NCI-H1417 (cell line): ENCODE data around the gene PHF24.
"Not testable (repeated sequence)": the region's sequence is repeated elsewhere in the genome, so short reads cannot be mapped to it uniquely, and the experiment has no call there.

Experiments
- DNase-seq, 3 experiments: peaks; one replicate each; lab custom pipeline; 2025; lab: John Stamatoyannopoulos, UW

PHF24 gene

DNA sequence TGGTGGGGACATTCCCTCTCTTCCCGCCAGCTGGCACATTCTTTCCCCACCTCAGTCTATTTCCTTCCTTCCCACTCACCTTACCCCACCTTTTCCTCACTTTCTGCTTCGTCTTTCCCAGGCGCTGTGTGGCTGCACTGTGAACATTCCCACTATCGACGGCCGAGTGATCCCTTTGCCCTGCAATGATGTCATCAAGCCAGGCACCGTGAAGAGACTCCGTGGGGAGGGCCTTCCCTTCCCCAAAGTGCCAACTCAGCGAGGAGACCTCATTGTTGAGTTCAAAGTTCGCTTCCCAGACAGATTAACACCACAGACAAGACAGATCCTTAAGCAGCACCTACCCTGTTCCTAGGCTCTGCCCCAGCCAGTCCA is 38.8 kb downstream of the PHF24 start:
- no peak for DNase-seq

GRCh38 chr9:34997379-34997781 is 39.3 kb downstream of the PHF24 start:
- DNase-seq = no peak

- DNase-seq = no peak
Observed at GRCh38 chr9:34998266-34998665, 40.2 kb downstream of the PHF24 start.

DNA sequence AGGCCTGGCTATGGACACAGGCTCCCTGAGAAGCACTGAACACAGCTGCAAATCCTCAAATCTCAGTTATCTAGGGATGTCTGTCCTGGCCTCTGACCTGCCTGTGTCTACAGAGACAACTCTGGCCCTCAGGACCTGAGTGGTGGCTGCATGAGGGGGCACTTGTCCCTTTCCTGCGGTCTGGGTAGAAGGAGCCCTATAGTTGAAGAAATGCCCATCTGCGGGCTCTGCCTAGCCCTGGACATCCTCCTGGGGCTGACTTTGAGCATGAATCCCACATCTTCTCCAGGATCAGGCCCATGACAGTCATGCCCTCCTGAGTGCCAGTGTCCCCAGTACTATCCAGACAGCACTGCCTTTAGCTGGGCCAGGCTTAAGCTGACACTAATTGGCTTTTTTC is 41.5 kb downstream of the PHF24 start:
- DNase-seq = no peak

DNA sequence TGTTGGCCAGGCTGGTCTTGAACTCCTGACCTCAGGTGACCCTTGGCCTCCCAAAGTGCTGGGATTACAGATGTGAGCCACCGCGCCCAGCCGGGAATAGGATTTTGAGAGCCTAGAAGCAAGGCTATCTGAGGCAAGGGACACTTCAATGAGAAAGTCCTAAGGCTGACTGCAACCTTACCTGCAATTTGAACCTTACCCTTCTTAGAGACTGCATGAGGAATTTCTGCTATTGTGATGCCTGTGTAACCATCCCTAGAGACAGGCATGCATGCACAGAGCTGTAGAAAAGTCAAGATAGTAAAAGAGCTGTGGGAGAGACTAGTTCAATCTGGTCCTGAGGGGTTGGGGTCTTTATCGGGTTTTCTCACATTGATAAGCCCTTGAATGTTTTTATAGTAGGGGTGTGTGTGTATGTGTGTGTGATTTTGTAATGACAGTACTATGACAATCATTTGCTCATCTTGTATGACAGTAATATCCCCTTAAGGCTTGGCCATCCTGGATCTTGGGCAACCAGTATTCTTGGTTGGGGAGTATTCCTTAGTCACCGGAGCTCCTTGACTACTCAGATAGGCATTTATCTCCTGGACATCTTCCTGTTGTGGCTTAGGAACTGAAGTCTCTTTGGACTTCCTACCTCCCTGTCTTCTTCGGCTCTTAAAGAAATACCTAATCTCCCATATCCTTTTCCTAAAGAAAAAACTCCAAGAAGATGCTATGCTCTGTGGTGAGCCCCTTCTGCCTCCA is 42.6 kb downstream of the PHF24 start:
- no peak for DNase-seq

DNA sequence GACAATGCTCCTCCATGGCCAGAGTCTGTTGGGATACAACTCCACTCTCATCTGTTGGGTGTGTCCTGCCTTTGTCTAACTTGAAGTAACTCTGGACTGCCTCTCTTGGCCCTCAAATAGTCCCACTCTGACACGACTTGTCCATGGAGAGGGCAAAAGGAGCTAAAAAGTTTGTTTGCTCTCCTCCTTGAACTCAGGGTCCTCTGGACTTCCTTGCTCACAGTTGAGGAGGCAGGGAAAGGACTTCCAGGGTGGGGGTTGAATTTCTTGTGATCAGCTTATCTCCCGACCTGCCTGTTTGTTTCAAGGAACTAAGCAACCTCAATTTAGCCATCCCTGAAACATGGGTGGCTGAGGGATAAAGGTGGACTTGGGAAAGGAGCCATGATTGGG is 43.2 kb downstream of the PHF24 start:
- DNase-seq = no peak

GRCh38 chr9:35001803-35002502 is 43.9 kb downstream of the PHF24 start:
- peak in 1 of 3 experiments; percentile 1 for DNase-seq

DNA sequence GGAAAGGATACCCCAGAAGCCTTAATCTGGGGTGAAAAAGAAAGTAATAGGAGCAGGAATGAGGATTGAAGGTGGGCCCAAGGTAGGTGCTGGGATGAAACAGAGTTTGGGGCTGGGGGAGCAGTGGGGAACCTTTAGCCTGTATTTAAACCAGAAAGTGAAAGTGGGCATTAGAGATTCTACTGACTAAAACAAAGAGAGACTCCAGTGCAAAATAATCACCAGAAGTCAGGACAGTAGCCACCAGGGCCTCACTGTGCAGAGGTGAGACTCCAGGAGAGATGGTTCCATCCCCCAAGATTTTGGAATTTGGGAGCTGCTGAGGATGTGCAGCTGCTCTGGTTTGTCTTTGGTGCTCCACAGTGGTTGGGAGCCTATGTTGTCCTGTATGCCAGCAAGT is 44.5 kb downstream of the PHF24 start:
- DNase-seq = no peak

- DNase-seq = not testable (repeated sequence)
Observed at GRCh38 chr9:35004299-35004698, 46.2 kb downstream of the PHF24 start.

DNA sequence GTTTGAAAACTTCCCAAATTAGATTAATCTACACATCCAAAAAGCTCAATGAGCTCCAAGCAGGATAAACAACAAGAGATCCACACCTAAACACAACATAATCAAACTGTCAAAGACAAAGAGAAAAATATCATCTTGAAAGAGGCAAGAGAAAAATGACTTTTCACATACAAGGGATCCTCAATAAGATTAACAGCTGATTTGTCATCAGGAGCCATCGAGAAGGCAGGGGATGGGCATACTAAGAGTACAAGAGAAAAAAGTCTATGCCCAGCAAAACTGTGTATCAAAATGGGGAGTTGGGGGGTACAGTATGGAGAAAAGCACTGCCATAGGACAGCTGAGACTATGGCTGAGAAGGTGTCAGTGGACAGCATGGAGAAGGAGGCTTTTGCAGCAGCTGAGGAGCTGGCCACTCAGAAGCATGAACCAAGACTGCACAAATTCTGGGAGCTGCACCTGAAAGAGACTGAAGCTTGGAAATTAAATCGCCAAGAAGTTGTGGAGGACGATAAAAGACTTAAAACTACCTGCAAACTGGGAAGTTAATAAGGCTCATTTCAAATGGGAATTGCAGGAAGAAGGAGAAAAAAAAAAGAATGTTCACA is 52.4 kb downstream of the PHF24 start:
- no peak for DNase-seq

DNA sequence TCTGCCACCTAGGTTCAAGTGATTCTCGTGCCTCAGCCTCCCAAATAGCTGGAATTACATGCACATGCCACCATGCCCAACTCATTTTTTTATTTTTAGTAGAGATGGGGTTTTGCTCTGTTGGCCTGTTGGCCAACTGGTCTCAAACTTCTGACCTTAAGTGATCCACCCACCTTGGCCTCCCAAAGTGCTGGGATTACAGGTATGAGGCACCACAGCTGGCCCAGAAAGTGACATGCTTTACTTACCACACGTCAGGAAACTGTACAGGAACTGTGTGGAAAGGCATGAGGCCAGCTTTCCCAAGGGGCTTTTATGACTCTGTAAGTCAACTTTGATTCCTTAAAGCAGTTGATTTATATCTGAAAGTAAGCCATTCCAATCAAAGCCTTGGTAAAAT is 56.4 kb downstream of the PHF24 start:
- DNase-seq = no peak

DNA sequence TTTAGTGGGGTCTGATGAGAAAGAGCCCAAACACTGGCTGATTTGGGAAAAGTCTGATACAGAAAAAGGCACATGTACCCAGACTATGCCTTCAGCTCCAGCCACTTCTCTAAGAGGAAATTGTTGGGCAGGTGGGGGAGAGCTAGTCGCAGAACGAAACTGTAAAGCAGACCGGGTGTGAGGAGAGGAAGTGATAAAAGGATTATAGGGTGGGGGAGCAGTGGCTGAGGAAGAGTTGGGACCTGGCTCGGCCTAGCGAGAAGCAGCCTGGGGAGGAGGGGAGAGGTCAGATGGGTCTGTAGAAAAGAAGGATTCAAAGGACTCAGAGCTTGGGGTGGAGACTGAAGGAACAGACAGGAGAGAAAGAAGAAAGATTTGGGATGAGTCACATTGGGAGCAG is 65.4 kb downstream of the PHF24 start:
- DNase-seq = not testable (repeated sequence)

GRCh38 chr9:35026671-35027070 is 68.6 kb downstream of the PHF24 start:
- DNase-seq = no peak

GRCh38 chr9:35027374-35027773 is 69.3 kb downstream of the PHF24 start:
- DNase-seq = no peak

DNA sequence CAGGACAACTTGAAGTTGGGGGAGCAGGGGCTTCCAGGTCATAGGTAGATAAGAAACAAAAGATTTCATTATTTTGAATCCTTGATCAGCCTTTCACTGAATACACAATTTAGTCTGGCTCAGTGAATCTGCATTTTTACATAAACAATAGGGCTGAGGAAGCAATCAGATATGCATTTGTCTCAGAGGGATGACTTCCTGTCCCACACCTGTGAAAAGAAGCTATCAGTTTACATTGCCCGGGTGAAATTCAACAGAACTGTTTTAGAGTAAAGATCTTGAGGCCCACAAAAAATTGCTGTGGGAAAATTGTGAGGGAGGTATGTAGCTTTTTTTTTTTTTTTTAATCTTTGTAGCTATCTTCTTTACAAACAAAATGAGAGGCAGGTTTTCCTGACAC is 69.8 kb downstream of the PHF24 start:
- DNase-seq = no peak

- no peak for DNase-seq
Observed at GRCh38 chr9:35028341-35028740, 70.3 kb downstream of the PHF24 start.

DNA sequence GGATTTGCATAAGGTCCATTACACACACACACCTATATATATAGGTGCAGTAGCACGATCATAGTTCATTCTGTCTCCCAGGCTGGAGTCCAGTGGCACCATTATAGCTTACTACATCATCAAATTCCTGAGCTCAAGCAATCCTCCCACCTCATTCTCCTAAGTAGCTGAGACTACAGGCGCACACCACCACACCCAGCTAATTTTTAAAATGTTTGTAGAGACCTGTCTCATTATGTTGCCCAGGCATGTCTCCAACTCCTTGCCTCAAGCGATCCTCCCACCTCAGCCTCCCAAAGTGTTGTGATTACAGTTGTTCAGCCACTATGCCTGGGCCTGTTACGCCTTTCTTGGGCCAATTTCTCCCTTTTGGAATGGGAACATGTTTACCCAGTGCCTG is 71.2 kb downstream of the PHF24 start:
- DNase-seq = no peak

DNA sequence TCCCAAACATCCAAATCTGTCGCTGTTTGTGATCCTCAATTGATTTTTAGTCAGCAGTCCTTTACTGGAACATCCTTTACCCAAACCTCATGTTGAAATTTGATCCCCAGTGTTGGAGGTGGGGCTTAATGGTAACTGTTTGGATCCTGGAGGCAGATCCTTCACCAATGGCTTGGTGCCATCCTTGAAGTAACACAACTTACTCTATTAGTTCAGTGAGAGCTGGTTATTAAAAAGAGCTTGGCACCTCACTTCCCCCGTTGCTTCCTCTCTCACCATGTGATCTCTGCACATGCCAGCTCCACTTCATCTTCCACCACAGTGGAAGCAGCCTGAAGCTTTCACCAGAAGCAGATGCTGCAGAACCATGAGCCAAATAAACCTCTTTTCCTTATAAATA is 71.8 kb downstream of the PHF24 start:
- DNase-seq = no peak
